ENCODE data around the gene MTSS2. TPM values are rescaled to one million over a fixed set of nuclear protein-coding genes. Genes with fewer than 3 reads are reported as not detected.

MTSS2 gene
- polyA plus RNA-seq, 1 donor from 2014 or later: 20.4 TPM

DNA sequence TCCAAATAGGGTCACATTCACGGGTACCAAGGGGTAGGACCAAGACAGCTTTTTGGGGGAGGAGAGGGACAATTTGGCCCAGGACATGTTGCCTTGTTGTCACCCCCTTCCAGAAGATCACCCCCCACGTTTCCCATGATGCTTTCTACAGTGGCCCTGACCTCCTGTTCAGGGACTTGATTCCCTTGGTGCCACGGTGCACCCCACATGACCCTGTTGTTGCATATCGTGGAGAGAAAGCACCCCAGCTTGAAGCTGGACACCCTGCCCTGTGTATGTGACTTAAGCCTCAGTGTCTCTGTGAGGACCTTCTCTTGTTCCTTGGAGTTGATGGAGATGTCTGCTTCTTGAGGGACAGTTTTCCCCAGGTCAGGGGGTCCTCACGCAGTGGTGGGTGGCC lies 26.9 kb downstream of the MTSS2 start:
- Histone ChIP-seq H3K27me3 (ENCODE audit: insufficient read depth, low read depth, low read length) (no peaks in the 10 kb centered on the region), H3K4me3 (ENCODE audit: low read length) (no peak overlapping the region), H3K79me2 (replicated peaks; ENCODE audit: insufficient read depth, low read length) (no peaks in the 10 kb centered on the region), H3K27ac (ENCODE audit: low read length) (no peak overlapping the region), H3K9me2 (ENCODE audit: insufficient read depth, low read length) (no peaks in the 10 kb centered on the region), H2AFZ (ENCODE audit: low read depth, low read length) (no peak overlapping the region), H3K9ac (ENCODE audit: low read length) (no peak overlapping the region), H4K20me1 (ENCODE audit: insufficient read depth) (no peaks in the 10 kb centered on the region), H3K9me3 (ENCODE audit: low read length) (no peaks in the 10 kb centered on the region), H3K4me2 (ENCODE audit: low read length) (no peak overlapping the region), H3K36me3 (ENCODE audit: insufficient read depth, low read length) (no peaks in the 10 kb centered on the region), H3F3A (ENCODE audit: insufficient read depth, low read length, poor library complexity, severe bottlenecking) (no peaks in the 10 kb centered on the region)
- TF ChIP-seq SMC3 (conservative IDR thresholded peaks at IDR 0.05; ENCODE audit: poor library complexity) (no peak), TAF1 (IDR thresholded peaks at IDR 0.05; ENCODE audit: low read depth) (no peak), EZH2 (IDR thresholded peaks at IDR 0.05; ENCODE audit: borderline replicate concordance, insufficient read depth, low read length, poor library complexity, severe bottlenecking) (no peak), POLR2AphosphoS5 (IDR thresholded peaks at IDR 0.05) (no peak), EP300 (conservative IDR thresholded peaks at IDR 0.05; ENCODE audit: poor library complexity, severe bottlenecking) (no peak), RAD21 (conservative IDR thresholded peaks at IDR 0.05) (no peak), MXI1 (conservative IDR thresholded peaks at IDR 0.05; ENCODE audit: poor library complexity, severe bottlenecking) (no peak)
- TF ChIP-seq, protein P1, sequence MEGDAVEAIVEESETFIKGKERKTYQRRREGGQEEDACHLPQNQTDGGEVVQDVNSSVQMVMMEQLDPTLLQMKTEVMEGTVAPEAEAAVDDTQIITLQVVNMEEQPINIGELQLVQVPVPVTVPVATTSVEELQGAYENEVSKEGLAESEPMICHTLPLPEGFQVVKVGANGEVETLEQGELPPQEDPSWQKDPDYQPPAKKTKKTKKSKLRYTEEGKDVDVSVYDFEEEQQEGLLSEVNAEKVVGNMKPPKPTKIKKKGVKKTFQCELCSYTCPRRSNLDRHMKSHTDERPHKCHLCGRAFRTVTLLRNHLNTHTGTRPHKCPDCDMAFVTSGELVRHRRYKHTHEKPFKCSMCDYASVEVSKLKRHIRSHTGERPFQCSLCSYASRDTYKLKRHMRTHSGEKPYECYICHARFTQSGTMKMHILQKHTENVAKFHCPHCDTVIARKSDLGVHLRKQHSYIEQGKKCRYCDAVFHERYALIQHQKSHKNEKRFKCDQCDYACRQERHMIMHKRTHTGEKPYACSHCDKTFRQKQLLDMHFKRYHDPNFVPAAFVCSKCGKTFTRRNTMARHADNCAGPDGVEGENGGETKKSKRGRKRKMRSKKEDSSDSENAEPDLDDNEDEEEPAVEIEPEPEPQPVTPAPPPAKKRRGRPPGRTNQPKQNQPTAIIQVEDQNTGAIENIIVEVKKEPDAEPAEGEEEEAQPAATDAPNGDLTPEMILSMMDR (IDR thresholded peaks at IDR 0.05; ENCODE audit: poor library complexity, severe bottlenecking): no peak
- TF ChIP-seq, protein P2, sequence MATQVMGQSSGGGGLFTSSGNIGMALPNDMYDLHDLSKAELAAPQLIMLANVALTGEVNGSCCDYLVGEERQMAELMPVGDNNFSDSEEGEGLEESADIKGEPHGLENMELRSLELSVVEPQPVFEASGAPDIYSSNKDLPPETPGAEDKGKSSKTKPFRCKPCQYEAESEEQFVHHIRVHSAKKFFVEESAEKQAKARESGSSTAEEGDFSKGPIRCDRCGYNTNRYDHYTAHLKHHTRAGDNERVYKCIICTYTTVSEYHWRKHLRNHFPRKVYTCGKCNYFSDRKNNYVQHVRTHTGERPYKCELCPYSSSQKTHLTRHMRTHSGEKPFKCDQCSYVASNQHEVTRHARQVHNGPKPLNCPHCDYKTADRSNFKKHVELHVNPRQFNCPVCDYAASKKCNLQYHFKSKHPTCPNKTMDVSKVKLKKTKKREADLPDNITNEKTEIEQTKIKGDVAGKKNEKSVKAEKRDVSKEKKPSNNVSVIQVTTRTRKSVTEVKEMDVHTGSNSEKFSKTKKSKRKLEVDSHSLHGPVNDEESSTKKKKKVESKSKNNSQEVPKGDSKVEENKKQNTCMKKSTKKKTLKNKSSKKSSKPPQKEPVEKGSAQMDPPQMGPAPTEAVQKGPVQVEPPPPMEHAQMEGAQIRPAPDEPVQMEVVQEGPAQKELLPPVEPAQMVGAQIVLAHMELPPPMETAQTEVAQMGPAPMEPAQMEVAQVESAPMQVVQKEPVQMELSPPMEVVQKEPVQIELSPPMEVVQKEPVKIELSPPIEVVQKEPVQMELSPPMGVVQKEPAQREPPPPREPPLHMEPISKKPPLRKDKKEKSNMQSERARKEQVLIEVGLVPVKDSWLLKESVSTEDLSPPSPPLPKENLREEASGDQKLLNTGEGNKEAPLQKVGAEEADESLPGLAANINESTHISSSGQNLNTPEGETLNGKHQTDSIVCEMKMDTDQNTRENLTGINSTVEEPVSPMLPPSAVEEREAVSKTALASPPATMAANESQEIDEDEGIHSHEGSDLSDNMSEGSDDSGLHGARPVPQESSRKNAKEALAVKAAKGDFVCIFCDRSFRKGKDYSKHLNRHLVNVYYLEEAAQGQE (IDR thresholded peaks at IDR 0.05; ENCODE audit: borderline replicate concordance): no peak

DNA sequence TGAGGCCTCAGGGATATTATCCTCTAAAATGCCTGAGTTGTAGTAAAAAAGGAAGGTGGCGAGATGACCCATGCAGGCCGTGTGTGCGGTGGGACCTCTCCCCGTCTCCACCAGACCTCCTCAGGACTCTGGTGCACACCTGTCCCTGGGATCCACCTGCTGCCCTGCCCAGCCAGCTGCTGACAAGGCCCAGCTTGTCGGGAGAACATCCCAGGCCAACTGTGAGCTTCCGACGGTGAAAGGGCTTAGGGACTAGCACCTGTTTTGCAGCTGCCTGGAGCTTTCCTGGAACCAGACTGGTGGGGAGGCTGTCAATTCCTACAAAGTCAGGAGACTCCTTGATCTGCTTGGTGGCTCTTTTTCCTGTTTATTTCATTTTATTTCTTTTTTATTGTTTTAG lies 27.9 kb downstream of the MTSS2 start:
- Histone ChIP-seq H3F3A (ENCODE audit: insufficient read depth, low read length, poor library complexity, severe bottlenecking) (no peaks in the 10 kb centered on the region), H3K4me2 (ENCODE audit: low read length) (no peak overlapping the region)

More for the DNA sequence above, 27.9 kb downstream of the MTSS2 start:
- H4K20me1 ChIP-seq (ENCODE audit: insufficient read depth): no peaks in the 10 kb centered on the region
- H3K4me3 ChIP-seq (ENCODE audit: low read length): no peak overlapping the region
- H3K27ac ChIP-seq (ENCODE audit: low read length): no peak overlapping the region
- no peaks in the 10 kb centered on the region for H3K27me3 ChIP-seq (ENCODE audit: insufficient read depth, low read depth, low read length)
- H3K79me2 ChIP-seq (replicated peaks; ENCODE audit: insufficient read depth, low read length): no peaks in the 10 kb centered on the region
- H3K36me3 ChIP-seq (ENCODE audit: insufficient read depth, low read length): no peaks in the 10 kb centered on the region
- H3K9ac ChIP-seq (ENCODE audit: low read length): no peak overlapping the region
- no peaks in the 10 kb centered on the region for H3K9me2 ChIP-seq (ENCODE audit: insufficient read depth, low read length)
- H3K9me3 ChIP-seq (ENCODE audit: low read length): no peaks in the 10 kb centered on the region
- TF ChIP-seq EP300 (conservative IDR thresholded peaks at IDR 0.05; ENCODE audit: poor library complexity, severe bottlenecking): no peak
- no peak for TF ChIP-seq EZH2 (IDR thresholded peaks at IDR 0.05; ENCODE audit: borderline replicate concordance, insufficient read depth, low read length, poor library complexity, severe bottlenecking)
- TF ChIP-seq, protein P1 (IDR thresholded peaks at IDR 0.05; ENCODE audit: poor library complexity, severe bottlenecking): no peak
- TF ChIP-seq MXI1 (conservative IDR thresholded peaks at IDR 0.05; ENCODE audit: poor library complexity, severe bottlenecking): no peak
- TF ChIP-seq TAF1 (IDR thresholded peaks at IDR 0.05; ENCODE audit: low read depth): no peak
- TF ChIP-seq, protein P2 (IDR thresholded peaks at IDR 0.05; ENCODE audit: borderline replicate concordance): no peak
- TF ChIP-seq POLR2AphosphoS5 (IDR thresholded peaks at IDR 0.05): no peak
- no peak for TF ChIP-seq RAD21 (conservative IDR thresholded peaks at IDR 0.05)
- no peak for TF ChIP-seq SMC3 (conservative IDR thresholded peaks at IDR 0.05; ENCODE audit: poor library complexity)
- H2AFZ ChIP-seq (ENCODE audit: low read depth, low read length): no peak overlapping the region
